Globus pallidus (tissue), 1 donor: ENCODE measurements around the gene NOTCH2NLA.
"Not testable (repeated sequence)": the region's sequence is repeated elsewhere in the genome, so short reads cannot be mapped to it uniquely, and the experiment has no call there.

Experiments used
- DNase-seq: peaks from one replicate; pipeline ENCODE4 v3.0.0-alpha.2; 2015; ENCODE audit warnings: low spot score

The NOTCH2NLA gene

DNA sequence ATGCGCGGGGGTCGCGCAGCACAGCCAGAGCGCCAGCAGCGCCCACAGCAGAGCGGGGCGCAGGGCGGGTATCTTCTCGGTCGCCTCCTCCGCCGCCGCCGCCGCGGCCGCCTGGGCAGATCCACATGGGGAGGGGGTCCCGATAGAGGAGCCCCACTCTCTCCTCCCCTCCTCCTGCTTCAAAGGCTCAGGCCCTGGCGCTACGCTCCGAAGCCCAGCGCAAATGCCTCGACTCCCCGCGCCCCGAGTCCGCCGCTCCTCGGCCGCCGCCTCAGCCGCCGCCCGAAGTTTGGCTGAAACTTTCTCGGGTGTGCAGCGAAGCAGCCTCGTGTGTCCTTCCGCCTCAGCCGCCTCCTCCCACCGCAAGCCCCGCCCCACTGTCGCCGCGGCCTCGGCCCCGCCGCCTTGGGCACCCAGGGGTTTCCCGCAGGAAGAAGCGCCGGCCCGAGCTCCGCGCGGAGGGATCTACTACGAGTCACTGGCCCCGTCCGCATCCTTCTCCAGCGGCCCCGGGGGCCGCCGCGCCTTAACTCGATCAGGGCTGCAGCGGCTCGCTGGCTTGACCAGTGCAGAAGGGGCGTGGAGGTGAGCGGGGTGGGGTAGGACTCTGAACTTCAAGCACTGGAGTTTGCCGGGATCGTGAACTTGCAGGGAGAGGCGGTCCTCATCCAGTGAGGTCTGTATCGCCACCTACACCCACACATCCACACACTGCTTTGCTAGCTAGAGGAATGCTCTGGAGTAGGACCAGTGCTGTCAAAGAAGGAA, at the start of gene NOTCH2NLA:
Gene NOTCH2NLA (minus strand): TSS at position 312 of the 768 bp plus-strand sequence. CDS start 39,684 bp downstream, outside the sequence.
- DNase-seq = not testable (repeated sequence)

DNA sequence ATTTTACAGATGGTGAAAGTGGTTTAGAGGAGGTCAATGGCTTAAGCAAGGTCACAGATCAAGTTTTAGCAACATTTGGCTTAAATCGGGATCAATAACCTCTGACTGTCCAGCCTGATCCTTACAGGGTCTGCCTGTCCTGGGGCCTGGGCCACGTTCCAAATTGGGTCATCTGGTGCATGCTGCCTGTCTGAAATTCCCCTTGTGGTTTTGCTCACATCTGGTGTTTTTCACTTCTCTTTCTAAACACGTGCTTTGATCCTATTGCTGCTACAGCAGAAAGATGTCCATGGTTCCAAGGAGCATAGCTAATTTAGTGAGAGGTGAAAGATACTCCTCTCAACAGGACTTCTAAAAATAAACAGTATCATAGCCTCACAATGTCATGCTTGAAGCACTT, 49.5 kb upstream of the NOTCH2NLA start:
- DNase-seq = not testable (repeated sequence)

DNA sequence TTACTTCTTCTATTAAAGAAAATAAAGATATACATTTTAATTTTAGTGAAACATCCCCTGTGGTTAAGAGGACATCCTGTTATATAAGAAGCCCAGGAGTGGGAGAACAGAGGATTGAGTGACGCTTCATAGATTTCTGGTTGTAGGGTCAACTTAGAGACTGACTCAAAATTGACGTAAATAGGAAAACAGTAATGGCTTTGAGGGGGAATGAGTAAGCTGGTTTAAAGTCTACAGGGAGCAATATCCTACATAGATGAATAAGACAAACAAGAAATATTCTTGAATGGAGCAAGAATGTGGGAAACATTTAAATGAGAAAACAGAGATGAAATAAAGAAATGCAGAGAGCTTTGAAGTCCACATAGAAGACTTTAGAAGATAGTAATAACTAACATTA, 48.3 kb upstream of the NOTCH2NLA start:
- not testable (repeated sequence) for DNase-seq

DNA sequence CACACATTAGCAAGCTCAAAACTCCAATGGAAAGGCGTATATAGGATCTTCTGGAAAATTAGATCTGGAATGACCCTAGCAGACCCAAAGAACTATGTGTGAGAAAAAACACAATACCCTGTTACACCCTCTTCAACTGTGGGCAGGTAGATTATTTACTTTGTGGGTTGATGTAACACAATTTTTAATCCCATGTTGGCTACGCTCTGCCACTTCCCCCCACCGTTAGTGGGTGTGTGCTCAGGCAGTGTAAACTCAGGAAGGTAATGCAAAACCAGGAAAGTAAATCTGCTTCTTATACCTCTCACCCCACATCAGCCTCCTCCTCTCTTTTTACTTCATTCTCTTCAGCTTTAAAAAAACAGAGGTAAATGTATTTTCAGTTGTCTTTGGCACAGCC, 45.3 kb upstream of the NOTCH2NLA start:
- not testable (repeated sequence) for DNase-seq

DNA sequence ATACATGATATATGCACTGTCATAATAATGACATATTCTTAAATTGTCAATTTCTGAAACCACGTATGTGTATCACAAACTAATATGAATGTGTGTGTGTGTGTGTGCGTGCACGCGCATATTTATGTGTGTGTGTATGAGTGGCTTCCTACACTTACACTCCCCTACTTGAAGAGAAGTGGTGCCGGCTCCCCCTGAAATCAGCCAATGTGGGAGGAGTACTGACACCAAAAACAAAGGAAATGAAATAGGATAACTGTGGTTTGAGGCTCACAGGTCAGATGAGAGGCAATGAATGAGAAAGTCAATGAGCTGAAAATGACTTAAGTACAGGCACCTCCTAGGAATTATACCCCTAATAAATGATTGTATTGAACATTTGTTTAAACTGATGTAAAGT, 44.4 kb upstream of the NOTCH2NLA start:
- DNase-seq = not testable (repeated sequence)

DNA sequence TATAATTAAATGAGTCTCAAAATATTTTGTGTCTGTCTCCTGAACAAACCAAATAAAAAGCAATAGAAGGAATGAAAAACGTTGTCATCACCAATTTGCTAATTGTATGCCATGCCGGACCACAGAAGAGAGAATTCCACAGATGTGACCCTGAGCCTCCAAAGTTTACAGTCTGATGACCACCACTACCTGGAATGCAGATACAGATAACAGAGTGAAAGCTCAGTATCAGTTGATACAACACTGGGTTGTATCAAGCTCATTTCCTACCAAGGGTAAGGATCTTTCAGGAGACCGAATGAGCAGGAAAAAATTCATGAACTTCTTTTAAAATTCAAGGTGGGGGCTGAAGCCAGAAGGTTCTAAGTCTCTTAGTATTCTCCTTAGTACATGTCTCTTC, 43.9 kb upstream of the NOTCH2NLA start:
- not testable (repeated sequence) for DNase-seq

DNA sequence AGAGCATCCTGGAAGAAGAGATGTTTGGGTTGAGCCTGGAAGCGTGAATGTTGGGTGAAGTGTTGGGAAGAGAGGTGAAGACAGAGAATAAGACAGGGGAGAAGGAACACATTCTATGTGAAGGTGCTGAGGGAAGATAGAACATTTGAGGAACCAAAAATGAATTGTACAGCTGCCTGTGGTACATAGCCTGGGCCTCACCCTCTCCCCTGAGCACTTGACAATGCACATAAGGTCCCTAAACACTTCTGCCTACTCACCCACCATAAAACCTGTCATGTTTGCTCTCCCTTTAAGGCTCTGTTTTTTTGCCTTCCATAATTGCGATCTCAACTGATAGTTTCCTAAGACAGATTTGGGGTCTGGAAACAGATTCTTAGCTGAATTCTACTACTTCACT, 43.2 kb upstream of the NOTCH2NLA start:
- not testable (repeated sequence) for DNase-seq

DNA sequence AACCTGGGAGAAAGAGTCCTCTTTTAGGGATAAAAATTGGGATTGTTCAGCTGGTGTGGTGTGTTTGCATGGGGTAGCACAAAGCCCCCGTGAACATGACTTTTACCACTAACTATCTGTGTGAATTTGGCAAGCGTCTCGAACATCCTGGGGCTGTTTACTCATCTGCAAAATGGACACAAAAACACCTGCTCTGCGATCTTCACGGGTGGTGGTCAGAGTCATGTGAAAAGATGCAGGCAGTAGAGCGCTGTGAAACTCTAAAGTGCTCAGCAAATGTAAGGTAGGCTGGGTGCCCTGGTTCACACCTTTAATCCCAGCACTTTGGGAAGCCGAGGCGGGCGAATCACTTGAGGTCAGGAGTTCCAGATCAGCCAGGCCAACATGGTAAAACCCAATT, 41.3 kb upstream of the NOTCH2NLA start:
- DNase-seq = not testable (repeated sequence)

DNA sequence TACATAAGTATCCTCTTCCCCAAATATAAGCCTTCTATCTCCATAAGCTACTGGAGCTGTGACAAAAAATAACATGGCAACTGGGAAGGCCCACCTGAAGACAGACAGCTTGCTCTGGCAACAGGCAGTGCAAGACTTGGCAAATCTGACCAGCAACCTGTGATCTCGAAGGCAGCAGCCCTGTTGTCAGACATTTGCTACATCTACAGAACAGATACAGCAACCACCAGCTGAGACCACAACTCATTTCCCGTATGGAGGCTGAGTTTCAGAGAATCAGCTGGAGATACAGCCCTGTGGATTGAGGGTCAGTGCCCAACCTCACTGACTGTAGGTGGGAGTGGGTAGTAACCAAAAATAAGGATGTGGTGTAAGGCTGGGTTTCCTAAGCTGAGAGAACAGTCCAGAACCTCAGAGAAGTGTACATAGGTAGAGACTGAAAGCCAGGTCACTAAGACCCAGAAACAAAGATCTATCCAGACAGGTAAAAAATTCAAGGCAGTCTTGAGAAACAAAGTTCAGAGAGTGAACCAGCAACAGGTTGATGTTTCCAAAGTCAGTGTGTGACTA, 37.4 kb upstream of the NOTCH2NLA start:
- not testable (repeated sequence) for DNase-seq

DNA sequence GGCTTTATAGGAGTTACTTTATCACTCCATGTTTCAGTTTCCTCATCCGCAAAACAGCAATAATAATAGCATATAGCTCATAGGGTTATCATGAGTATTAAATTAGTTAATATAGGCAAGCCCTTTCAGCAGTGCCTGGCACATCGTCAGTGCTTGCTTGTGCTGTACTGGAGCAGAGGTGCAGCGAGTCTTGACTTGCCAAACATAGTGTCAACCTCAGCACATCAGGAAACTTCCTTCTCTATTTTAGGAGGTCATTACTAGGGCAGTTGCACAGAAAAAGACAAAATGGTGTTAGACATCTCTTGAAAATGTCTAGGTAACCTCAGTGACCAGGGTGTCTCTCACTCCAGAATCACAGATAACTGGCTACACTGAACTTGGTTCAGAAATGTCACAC, 35.9 kb upstream of the NOTCH2NLA start:
- not testable (repeated sequence) for DNase-seq

DNA sequence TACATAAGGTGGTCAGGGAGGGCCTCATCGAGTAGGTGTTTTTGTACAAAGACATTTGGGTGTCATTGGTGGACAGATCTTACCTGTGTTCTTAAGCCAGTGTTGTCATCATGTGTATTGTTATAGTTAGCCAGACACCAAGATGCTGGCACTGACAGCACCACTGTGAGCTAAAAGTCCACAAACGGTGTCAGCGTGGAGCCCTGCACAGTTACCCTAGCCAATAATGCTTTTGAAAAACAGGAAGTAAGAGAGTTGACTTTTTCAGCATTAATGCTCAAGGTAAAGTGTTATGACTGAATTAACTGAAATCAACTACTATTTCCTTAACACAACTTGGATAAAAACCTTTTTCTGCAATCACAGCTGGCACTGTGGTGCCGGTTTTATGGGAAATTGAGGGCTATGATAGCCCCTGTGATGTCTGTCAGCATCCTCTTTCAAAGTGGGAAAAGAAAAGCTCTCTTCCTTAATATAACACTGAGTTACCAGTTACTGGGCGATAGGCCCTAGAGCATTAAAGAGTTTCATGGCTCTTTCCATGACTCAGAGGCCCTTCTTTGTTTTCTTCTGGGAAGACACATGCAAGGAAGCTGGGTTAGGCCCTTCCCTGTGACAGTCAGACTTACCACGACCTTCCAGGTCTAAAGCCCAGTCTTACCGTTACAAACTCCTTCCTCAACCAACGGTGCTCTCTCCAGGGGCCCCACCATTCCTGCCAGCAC, 31.3 kb upstream of the NOTCH2NLA start:
- DNase-seq = not testable (repeated sequence)

DNA sequence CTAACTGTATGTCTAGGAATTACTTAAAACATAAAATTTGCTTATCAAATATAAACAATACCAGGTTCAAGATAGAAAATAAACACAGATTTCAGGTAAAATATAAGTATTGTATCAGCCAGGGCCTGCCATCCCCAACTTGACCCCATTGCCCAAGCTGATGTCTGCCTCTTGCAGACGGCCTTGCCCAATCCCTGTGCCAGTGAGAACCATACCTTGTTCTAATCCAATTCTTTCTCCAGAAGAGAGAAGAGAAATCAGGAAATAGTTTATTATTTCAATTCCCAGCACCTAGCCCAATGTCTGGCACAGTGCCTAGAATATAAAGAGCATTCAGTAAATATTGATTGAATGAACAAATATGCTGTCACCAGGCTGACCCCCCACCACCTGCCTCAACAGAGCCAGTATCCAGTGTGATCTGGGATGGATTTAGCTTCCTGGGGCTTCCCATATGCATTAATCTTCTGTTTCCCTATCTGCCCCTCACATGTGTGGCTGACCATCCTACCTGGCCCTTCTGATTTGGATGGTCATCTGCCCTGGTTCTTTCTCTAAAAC, 29.3 kb upstream of the NOTCH2NLA start:
- DNase-seq = not testable (repeated sequence)

DNA sequence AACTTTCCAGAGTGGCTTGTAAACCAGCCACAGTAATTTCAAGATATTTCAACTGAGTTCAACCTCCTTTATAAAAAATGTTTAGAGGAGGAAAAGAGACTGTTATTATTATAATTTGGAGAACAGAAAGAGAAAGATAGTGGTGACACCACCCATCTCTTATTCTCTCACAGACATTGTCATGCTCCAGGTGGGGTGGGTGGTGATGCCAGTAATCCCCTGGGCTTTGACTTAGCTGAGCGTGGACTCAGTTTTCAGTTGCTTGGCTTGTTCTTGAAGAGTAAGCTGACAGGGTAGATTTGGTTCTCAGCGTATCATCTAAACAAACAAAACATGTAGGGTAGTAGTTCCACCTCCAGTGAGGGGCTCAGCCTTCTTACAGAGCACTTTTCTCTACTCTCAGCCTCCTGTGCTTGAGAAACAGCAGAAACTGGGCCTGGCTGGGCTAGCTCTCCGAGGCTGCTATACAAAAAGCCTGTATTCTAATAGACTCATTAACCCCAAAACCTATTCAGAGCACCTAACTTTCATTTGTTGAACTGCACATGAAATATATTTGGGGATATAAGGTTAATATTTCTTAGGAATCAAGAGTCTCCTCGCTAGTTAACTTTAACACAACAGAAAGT, 25.9 kb upstream of the NOTCH2NLA start:
- not testable (repeated sequence) for DNase-seq

DNA sequence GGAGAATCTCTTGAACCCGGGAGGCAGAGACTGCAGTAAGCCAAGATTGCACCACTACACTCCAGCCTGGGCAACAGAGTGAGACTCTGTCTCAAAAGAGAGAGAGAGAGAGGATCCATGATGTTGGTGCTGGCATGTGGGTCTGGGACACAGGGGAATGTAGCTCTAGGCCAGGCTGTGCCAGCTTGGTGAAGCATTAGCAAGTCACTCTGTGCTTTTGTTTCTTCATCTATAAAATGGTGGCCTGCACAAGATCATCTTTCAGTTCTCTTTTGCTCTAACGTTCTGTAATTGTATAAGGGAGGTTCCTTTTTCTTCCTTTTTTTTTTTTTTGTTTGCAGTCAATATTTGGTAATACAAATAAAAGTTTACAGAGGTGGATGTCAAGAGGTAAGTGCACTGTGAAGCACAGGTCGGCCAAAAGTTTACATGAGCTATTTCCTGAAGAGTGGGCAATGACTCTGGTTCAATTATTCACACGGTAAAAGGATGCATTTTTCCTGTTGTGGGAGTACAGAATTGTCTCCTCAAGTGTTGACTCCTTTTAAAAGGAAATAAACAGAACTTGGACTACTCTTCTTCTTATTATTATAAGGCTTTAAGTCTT, 24.5 kb upstream of the NOTCH2NLA start:
- not testable (repeated sequence) for DNase-seq

DNA sequence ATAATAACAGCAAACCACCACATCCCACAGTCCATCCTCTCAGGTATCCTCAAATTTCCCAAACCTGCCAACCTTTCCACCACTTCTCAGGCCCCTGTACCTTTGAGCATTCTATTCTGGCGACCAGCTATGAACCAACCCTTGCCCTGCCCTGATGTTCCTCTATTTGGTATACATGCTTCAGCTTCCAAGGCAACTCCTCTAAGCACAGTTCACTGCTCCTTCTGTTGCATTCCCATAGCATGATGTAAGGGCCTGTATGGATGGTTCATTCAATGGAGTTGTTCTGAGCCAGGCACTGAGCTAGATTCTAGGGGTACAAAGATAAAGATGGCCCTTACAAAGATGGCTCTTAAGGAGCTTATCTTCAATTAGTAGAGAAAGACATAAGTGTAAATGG, 22.7 kb upstream of the NOTCH2NLA start:
- DNase-seq = not testable (repeated sequence)

DNA sequence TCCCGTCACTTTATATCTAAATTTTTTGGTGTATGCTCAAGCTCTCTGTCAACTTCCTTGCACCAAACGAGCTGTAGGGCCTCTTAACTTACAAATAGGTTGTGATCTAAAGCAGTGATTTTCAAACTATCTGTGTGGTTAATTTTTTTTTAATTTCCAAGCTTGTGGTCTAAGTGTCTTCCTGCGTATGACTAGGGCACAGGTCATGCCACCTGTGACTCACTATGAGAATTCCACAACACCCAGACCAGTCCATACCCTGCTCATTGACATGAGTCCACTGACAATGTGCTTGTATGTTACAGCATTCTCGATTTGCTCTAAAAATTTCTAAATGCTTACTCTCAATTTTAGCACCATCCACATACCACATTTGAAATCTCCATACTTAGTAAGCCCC, 19.8 kb upstream of the NOTCH2NLA start:
- not testable (repeated sequence) for DNase-seq

DNA sequence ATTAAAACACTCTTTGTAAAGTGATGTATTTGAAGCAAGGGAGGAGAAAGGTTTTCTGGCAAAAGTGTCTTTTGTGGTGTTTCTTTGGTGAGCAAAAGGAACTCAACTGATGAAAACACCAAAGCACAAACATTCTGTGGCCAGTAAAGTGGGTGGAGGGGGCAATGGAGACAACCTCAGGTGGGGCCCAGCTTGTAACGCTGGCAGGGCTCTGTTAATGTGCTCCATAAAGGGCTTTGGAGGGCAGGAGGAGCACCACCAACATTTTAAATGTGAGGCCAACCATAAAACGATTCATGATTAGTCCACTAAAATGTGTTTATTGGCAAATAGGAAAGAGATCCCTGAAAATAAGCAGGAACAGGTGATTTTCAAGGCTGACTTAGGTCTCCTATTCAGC, 7.8 kb upstream of the NOTCH2NLA start:
- DNase-seq = not testable (repeated sequence)

DNA sequence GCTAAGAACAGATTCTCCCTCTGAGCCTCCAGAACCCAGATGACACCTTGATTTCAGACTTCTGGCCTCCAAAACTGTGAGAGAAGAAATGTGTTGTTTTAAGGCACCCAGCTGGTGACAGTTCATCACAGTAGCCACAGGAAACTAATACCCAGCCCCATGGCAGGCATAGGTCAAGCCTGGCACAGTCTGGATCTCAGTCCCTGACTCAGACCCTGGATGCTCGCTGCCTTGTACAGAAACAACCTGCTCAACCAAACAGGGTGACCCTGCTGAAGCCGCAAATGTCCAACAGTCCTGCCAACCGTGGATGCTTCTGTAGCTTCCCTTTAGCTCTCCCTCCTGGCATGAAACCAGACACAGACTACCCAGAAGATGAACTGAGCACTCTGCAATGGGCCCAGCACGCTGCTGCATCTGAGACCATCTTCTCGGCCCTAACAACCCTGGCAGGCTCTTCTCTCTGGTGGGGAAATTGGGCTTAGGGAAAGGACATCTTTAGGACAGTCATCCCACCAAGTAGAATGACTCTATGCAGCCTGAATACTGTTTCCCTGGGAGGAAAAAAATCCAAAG, 7.3 kb upstream of the NOTCH2NLA start:
- DNase-seq = not testable (repeated sequence)

DNA sequence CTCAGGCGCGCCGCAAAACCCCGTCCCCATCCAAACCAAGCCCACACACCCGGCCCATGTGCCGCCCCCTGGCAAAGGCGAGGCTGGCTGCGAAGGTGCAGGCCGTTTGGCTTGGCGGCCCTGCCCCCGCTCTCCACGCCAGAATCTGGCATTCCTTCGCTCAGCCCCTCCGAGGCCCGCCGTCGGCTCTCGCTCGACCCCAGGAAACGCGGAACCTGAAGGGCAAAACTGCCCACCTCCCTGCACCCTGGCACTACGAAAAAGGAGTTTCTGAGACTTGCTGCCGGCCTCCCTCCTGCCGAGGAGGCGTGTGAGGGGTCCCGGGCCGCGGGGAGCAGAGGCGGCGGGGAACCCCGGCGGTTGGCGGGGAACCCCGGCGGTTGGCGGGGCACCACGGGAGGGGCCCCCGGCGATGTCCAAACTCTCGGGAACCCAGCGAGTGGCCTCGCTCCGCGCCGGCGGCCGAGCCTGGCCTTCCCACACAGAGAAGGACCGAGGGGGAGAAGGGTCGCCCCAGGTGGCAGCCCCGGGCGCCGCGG, 608 bp downstream of the NOTCH2NLA start:
- not testable (repeated sequence) for DNase-seq

DNA sequence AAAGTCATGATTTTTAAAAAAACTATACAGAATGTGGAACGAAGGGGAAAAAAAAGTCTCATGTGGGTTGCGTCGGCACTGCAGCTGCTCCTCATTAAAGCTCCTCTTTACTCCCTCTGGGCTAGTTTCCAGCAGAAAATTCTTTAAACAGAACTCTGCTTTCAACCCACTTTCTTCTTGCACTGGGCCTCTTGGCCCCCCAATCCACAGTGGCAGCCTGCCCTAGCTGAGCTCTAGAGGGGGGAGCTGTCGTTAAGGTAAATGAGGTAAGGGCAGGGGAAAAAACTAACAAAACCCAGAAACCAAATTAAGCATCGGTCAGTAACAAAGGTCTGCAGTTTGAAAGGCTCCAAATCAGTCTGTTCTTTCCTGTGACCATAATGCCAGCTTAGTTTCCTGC, 54.3 kb downstream of the NOTCH2NLA start:
- not testable (repeated sequence) for DNase-seq

DNA sequence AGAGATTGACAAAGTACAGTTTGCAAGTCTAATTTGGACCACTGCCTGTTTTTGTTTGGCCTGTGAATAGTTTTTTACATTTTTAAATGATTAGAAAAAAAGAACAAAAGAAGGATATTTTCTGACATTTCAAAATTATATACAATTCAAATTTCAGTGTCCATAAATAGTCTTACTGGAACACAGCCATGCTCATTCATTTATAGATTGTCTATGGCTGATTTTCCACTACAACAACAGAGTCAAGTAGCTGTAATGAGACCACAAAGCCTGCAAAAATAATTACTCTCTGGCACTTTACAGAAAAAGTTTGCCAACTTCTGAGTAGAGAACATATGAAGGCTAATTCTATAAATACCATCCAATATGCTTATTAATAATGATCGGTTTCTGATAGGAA, 61.1 kb downstream of the NOTCH2NLA start:
- not testable (repeated sequence) for DNase-seq
